Osteoblast (primary cell): ENCODE results near the gene LIPC. TPM values are rescaled to one million over a fixed set of nuclear protein-coding genes. Genes with fewer than 3 reads are reported as not detected.

Source experiments
- DNase-seq: peaks from one replicate; pipeline ENCODE4 v3.0.0; 2011; ENCODE audit warnings: low spot score, mixed read lengths; ENCODE audit not compliant: insufficient read length; ENCODE audit errors: missing footprints
- H2AFZ ChIP-seq: 2 replicates; pipeline ENCODE4 v1.6.0; 2011; ENCODE audit warnings: mild to moderate bottlenecking, low read length
- H3K27ac ChIP-seq: 2 replicates; pipeline ENCODE4 v1.5.1; 2011; ENCODE audit warnings: mild to moderate bottlenecking, low read depth, low read length, moderate library complexity
- H3K27me3 ChIP-seq: 2 replicates; pipeline ENCODE4 v1.6.0; 2012; ENCODE audit warnings: mild to moderate bottlenecking, control low read depth, inconsistent platforms, low read length, moderate library complexity; ENCODE audit not compliant: insufficient read depth
- H3K36me3 ChIP-seq: 2 replicates; pipeline ENCODE4 v1.5.1; 2011; ENCODE audit warnings: mild to moderate bottlenecking, low read length, control low read depth, moderate library complexity; ENCODE audit not compliant: insufficient read depth
- H3K4me1 ChIP-seq: 2 replicates; pipeline ENCODE4 v1.5.1; 2011; ENCODE audit warnings: mild to moderate bottlenecking, low read length, control low read depth, moderate library complexity; ENCODE audit not compliant: insufficient read depth
- H3K4me2 ChIP-seq: 2 replicates; pipeline ENCODE4 v1.6.0; 2011; ENCODE audit warnings: mild to moderate bottlenecking, low read length; ENCODE audit not compliant: insufficient read depth
- H3K4me3 ChIP-seq: fragments of 200-600 bp; sonication (generic); 3 replicates; pipeline ENCODE4 v1.5.1; 2012; ENCODE audit warnings: mild to moderate bottlenecking, low read length, inconsistent platforms; ENCODE audit not compliant: insufficient read depth
- H3K79me2 ChIP-seq: 2 replicates; pipeline ENCODE4 v1.6.0; 2012; ENCODE audit warnings: mild to moderate bottlenecking, low read length, control low read depth, inconsistent platforms; ENCODE audit not compliant: insufficient read depth
- H3K9me3 ChIP-seq: 2 replicates; pipeline ENCODE4 v1.5.1; 2011; ENCODE audit warnings: low read depth, low read length, control low read depth
- H4K20me1 ChIP-seq: 2 replicates; pipeline ENCODE4 v1.6.0; 2012; ENCODE audit warnings: mild to moderate bottlenecking, low read length, control low read depth; ENCODE audit not compliant: insufficient read depth
- total RNA-seq: library from RNA; depleted of rRNA; stranded (reverse); fragments of >200 nt; gene quantifications from 2 replicates; pipeline ENCODE4 v1.2.3, GENCODE V29; 2012
- TF ChIP-seq, protein P1 (sequence below): IDR thresholded peaks from 2 replicates; pipeline ENCODE4 v1.5.1; 2011; ENCODE audit warnings: mild to moderate bottlenecking, low read depth, low read length, moderate library complexity; ENCODE audit errors: extremely low read depth

Gene LIPC
- total RNA-seq, 1 donor = 1.1 TPM

GRCh38 chr15:58584789-58585461, 153.1 kb downstream of the LIPC start:
- H3K4me3 ChIP-seq = no peak overlapping the region
- no peaks in the 10 kb centered on the region for H3K79me2 ChIP-seq
- no peak overlapping the region for H3K4me2 ChIP-seq
- DNase-seq = no peak
- peaks cover 4% of the 10 kb centered on the region for H3K27me3 ChIP-seq
- no peaks in the 10 kb centered on the region for H3K9me3 ChIP-seq
- H3K36me3 ChIP-seq = no peaks in the 10 kb centered on the region
- H3K4me1 ChIP-seq = no peaks in the 10 kb centered on the region
- TF ChIP-seq, protein P1, sequence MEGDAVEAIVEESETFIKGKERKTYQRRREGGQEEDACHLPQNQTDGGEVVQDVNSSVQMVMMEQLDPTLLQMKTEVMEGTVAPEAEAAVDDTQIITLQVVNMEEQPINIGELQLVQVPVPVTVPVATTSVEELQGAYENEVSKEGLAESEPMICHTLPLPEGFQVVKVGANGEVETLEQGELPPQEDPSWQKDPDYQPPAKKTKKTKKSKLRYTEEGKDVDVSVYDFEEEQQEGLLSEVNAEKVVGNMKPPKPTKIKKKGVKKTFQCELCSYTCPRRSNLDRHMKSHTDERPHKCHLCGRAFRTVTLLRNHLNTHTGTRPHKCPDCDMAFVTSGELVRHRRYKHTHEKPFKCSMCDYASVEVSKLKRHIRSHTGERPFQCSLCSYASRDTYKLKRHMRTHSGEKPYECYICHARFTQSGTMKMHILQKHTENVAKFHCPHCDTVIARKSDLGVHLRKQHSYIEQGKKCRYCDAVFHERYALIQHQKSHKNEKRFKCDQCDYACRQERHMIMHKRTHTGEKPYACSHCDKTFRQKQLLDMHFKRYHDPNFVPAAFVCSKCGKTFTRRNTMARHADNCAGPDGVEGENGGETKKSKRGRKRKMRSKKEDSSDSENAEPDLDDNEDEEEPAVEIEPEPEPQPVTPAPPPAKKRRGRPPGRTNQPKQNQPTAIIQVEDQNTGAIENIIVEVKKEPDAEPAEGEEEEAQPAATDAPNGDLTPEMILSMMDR = no peak
- no peak overlapping the region for H2AFZ ChIP-seq
- H4K20me1 ChIP-seq = no peaks in the 10 kb centered on the region
- H3K27ac ChIP-seq = no peak overlapping the region

DNA sequence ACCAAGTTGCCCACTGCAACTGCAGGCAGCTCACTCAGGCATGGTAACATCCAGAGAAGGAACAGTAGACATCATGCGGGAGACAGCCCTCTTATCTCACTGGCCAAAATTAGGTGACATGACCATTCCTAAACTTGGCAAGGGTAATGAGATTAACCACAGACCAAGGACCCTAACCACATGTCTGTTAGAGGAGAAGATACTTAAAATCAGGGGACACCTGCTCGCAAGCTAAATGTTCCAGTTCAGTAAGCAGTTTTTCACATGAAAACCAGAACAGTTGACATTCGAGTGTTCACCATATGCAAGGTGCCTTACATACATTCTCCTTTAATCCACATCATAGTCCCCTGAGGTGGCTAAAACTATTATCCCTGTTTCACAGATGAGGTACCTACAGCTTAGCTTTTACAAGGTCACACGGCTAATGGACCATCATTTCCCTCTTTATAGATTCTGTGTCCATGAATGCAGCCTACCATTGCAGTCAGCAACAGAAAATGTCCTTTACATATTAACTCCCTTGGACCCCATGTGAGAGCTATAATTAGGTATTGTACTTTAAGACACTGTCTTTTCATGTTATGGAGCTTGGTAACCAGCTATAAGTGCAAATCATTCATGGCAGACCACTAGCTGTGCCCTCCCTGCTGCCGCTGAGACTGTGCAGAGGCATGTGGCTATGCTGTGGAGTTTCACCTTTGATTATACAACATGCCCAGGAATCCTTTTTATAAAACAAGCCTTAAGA, 154.1 kb downstream of the LIPC start:
- TF ChIP-seq, protein P1 = no peak
- no peaks in the 10 kb centered on the region for H3K9me3 ChIP-seq
- H3K79me2 ChIP-seq = no peaks in the 10 kb centered on the region
- H4K20me1 ChIP-seq = no peaks in the 10 kb centered on the region
- no peak overlapping the region for H3K27ac ChIP-seq
- peaks cover 4% of the 10 kb centered on the region for H3K27me3 ChIP-seq
- H3K4me3 ChIP-seq = no peak overlapping the region
- no peak for DNase-seq
- H2AFZ ChIP-seq = no peak overlapping the region
- H3K4me2 ChIP-seq = no peak overlapping the region
- no peaks in the 10 kb centered on the region for H3K36me3 ChIP-seq
- no peaks in the 10 kb centered on the region for H3K4me1 ChIP-seq

DNA sequence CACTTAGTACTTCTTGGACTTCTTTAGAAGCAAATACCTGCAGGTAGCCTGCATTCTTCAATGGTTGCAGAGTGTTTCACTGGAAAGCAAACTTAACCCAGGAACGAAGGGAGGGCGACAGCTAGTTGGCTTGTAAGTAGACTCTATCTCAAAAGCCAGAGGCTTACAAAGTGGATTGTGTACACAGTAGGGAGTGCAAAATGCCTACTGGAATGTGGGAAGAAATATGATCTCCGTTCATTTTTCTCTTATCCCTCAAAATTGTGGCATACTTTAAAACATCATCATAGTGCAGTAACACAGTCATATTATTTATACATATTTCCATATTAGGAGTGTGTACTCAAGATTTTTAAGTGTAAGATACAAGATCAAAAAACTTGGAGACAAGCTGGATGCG, 155.7 kb downstream of the LIPC start:
- no peak overlapping the region for H2AFZ ChIP-seq
- H3K4me1 ChIP-seq = no peaks in the 10 kb centered on the region
- H3K4me3 ChIP-seq = no peak overlapping the region
- DNase-seq = no peak
- H4K20me1 ChIP-seq = no peaks in the 10 kb centered on the region
- no peaks in the 10 kb centered on the region for H3K79me2 ChIP-seq
- H3K27ac ChIP-seq = no peak overlapping the region
- no peaks in the 10 kb centered on the region for H3K36me3 ChIP-seq
- H3K9me3 ChIP-seq = no peaks in the 10 kb centered on the region
- peaks cover 4% of the 10 kb centered on the region for H3K27me3 ChIP-seq
- no peak overlapping the region for H3K4me2 ChIP-seq
- TF ChIP-seq, protein P1 = no peak

- H3K4me2 ChIP-seq = no peak overlapping the region
- no peaks in the 10 kb centered on the region for H3K4me1 ChIP-seq
These were observed 156.3 kb downstream of the LIPC start for GRCh38 chr15:58588096-58588495.

More at GRCh38 chr15:58588096-58588495, 156.3 kb downstream of the LIPC start:
- Histone ChIP-seq H3K36me3 (no peaks in the 10 kb centered on the region), H3K9me3 (no peaks in the 10 kb centered on the region), H3K27me3 (peaks cover 4% of the 10 kb centered on the region), H3K79me2 (no peaks in the 10 kb centered on the region), H4K20me1 (no peaks in the 10 kb centered on the region), H3K27ac (no peak overlapping the region), H3K4me3 (no peak overlapping the region), H2AFZ (no peak overlapping the region)
- no peak for DNase-seq
- TF ChIP-seq, protein P1 = no peak
